K562 (cell line): ENCODE results near the gene NDUFA3. TPM values are rescaled to one million over a fixed set of nuclear protein-coding genes. Genes with fewer than 3 reads are reported as not detected.
A peak's percentile ranks its signal among the peaks of the same experiment; 100 is the strongest.

ENCODE experiments used
- ATAC-seq: fragments of 200-7000 bp; cut with Tn5 transposase; 3 replicates; pipeline ENCODE4 v1.9.1; 2020; ENCODE audit warnings: moderate library complexity
- BruUV-seq: library from RNA; stranded (reverse); fragments of 400-500 nt; replicated peaks from 2 replicates; lab custom pipeline; 2021; lab: Mats Ljungman, UMichigan
- CTCF ChIA-PET: fragments of 300-600 bp; formaldehyde crosslinking; extraction: SDS; loops from one replicate; lab custom pipeline; 2021; ENCODE audit warnings: low intra/inter-chr PET ratio; lab: Yijun Ruan, JAX
- POLR2A ChIA-PET: fragments of 300-600, 350-650 bp; sonication (Branson Sonifier 250); formaldehyde crosslinking; extraction: SDS; loops from one replicate; lab custom pipeline; 2021; ENCODE audit warnings: antibody characterized with exemption, inconsistent platforms; lab: Yijun Ruan, JAX
- DNase-seq, 4 experiments: peaks; one replicate each; pipeline versions ENCODE4 v3.0.0 to v3.0.0-alpha.2; 2011 to 2018; ENCODE audit warnings: low spot score in 3 of 4, mixed read lengths in 3 of 4; ENCODE audit errors: extremely low read depth in 1 of 4
- FAIRE-seq: peaks from 2 replicates; lab custom pipeline; 2011; peaks lifted over from hg19 to GRCh38; lab: Jason Lieb, UNC
- H2AFZ ChIP-seq: 2 replicates; pipeline ENCODE4 v1.6.0; 2011; ENCODE audit warnings: low read depth, low read length, control low read depth, inconsistent platforms
- H3K27ac ChIP-seq: fragments of 200-600 bp; 3 replicates; pipeline ENCODE4 v1.8.0; 2011; ENCODE audit warnings: low read depth, mild to moderate bottlenecking, control low read depth, inconsistent platforms, low read length, moderate library complexity, mixed read lengths; ENCODE audit errors: extremely low read depth
- H3K27me3 ChIP-seq, 2 experiments: fragments of 300-600 bp in 1 of 2; 2 replicates in 1 of 2; 3 replicates in 1 of 2; pipeline versions ENCODE4 v1.6.0 to v1.8.0; 2011; ENCODE audit warnings: inconsistent platforms in 2 of 2, low read length in 2 of 2, mild to moderate bottlenecking in 1 of 2, mixed read lengths in 1 of 2, moderate library complexity in 1 of 2; ENCODE audit not compliant: control insufficient read depth in 2 of 2, insufficient read depth in 2 of 2
- H3K36me3 ChIP-seq: fragments of 300-600 bp; 3 replicates; pipeline ENCODE4 v1.8.0; 2011; ENCODE audit warnings: mild to moderate bottlenecking, low read length, inconsistent platforms; ENCODE audit not compliant: control insufficient read depth, insufficient read depth
- H3K4me1 ChIP-seq, 2 experiments: fragments of 200-600 bp in 1 of 2; replicated peaks in 1 of 2; 2 replicates in 1 of 2; 3 replicates in 1 of 2; pipeline versions ENCODE4 v1.5.1 to v1.8.0; 2011; ENCODE audit warnings: inconsistent platforms in 2 of 2, low read length in 2 of 2, mild to moderate bottlenecking in 1 of 2, mixed read lengths in 1 of 2, moderate library complexity in 1 of 2; ENCODE audit not compliant: control insufficient read depth in 2 of 2, insufficient read depth in 2 of 2
- H3K4me2 ChIP-seq: 2 replicates; pipeline ENCODE4 v1.6.1; 2011; ENCODE audit warnings: low read length, control low read depth, inconsistent platforms, mixed read lengths; ENCODE audit not compliant: insufficient read depth
- H3K4me3 ChIP-seq: fragments of 200-600 bp; sonication (generic), shearing (Covaris generic); 2 replicates; pipeline ENCODE4 v1.5.1; 2016; ENCODE audit warnings: control low read depth, inconsistent platforms
- H3K79me2 ChIP-seq: fragments of 200-600 bp; 3 replicates; pipeline ENCODE4 v1.8.0; 2011; ENCODE audit warnings: low read length, inconsistent platforms; ENCODE audit not compliant: control insufficient read depth, insufficient read depth
- H3K9ac ChIP-seq, 2 experiments: 2 replicates each; pipeline versions ENCODE4 v1.6.0 to v1.6.1; 2011; ENCODE audit warnings: low read depth in 2 of 2, low read length in 2 of 2, control low read depth in 1 of 2, inconsistent platforms in 1 of 2, mild to moderate bottlenecking in 1 of 2, mixed read lengths in 1 of 2; ENCODE audit not compliant: insufficient read depth in 1 of 2
- H3K9me1 ChIP-seq: one replicate; pipeline ENCODE4 v1.6.0; 2011; ENCODE audit warnings: inconsistent platforms, mild to moderate bottlenecking, low read length, moderate library complexity; ENCODE audit not compliant: control insufficient read depth, insufficient read depth
- H3K9me3 ChIP-seq: replicated peaks from 2 replicates; pipeline ENCODE4 v1.5.1; 2011; ENCODE audit warnings: low read depth, low read length, inconsistent platforms; ENCODE audit not compliant: control insufficient read depth, insufficient read depth
- H4K20me1 ChIP-seq: replicated peaks from 2 replicates; pipeline ENCODE4 v1.6.1; 2011; ENCODE audit warnings: low read length, inconsistent platforms, mixed read lengths; ENCODE audit not compliant: control insufficient read depth, insufficient read depth
- AFF4 ChIP-seq: sonication (generic); formaldehyde crosslinking; IDR thresholded peaks from 2 replicates; pipeline ENCODE4 v1.8.0; 2023; ENCODE audit warnings: mild to moderate bottlenecking, missing genetic modification reagents
- MAZ ChIP-seq, 2 experiments: fragments of 450-650 bp in 1 of 2; sonication (generic) in 1 of 2; formaldehyde crosslinking; IDR thresholded peaks in 1 of 2; conservative IDR thresholded peaks in 1 of 2; 2 replicates each; pipeline versions ENCODE4 v1.4.0 to v1.5.0; 2020; ENCODE audit warnings: mild to moderate bottlenecking in 1 of 2, missing genetic modification reagents in 1 of 2
- NFE2L1 ChIP-seq: fragments of 450-650 bp; IDR thresholded peaks from 2 replicates; pipeline ENCODE4 v1.6.1; 2016; ENCODE audit warnings: missing genetic modification characterization, low read depth, mild to moderate bottlenecking, missing compliant biosample characterization, moderate library complexity, borderline replicate concordance
- ZNF668 ChIP-seq: fragments of 250-450 bp; sonication (Bioruptor Pico); IDR thresholded peaks from 2 replicates; pipeline ENCODE4 v1.8.0; 2022; ENCODE audit warnings: mild to moderate bottlenecking, inconsistent platforms
- WGBS: fragments of 100-300 bp; shearing (Covaris generic); methylation state at CpG from one replicate; pipeline ENCODE4 v1.1.6; 2016; ENCODE audit warnings: low coverage, mixed read lengths; ENCODE audit not compliant: insufficient coverage; ENCODE audit errors: missing lambda C conversion rate; 5-methylcytosine and 5-hydroxymethylcytosine counted together
- in situ Hi-C: fragments of 300-500 bp; cut with MboI; formaldehyde crosslinking; loops from 4 replicates; pipeline ENCODE4 v1.15.0; 2018; ENCODE audit warnings: inconsistent platforms, mixed read lengths
- intact Hi-C: fragments of 100-400 bp; cut with micrococcal nuclease; formaldehyde crosslinking; loops from 2 replicates; pipeline ENCODE4 v1.14.2; 2022
- polyA plus RNA-seq, 8 experiments: library from polyadenylated mRNA; depleted of rRNA in 4 of 8; stranded (reverse) in 5 of 8; unstranded in 3 of 8; fragments of >200 nt; fragmentation: Nextera tagmentation in 2 of 8; fragmentation: Illumina TruSeq in 1 of 8; extraction: Ambion mirVana in 2 of 8; extraction: Trizol in 1 of 8; gene quantifications; 2 replicates each; pipeline versions ENCODE4 v1.2.1 to v1.2.3, GENCODE V29; 2011 to 2014; ENCODE audit warnings: inconsistent platforms in 1 of 8, missing spikeins in 1 of 8
- total RNA-seq, 7 experiments: library from RNA; depleted of rRNA in 6 of 7; stranded (reverse); fragments of >200 nt in 6 of 7; fragmentation: Illumina TruSeq in 2 of 7; extraction: Trizol in 2 of 7; gene quantifications; 2 replicates each; pipeline versions ENCODE4 v1.2.1 to v1.2.3, GENCODE V29; 2011 to 2021; ENCODE audit warnings: low replicate concordance in 1 of 7

The NDUFA3 gene
- total and polyA plus RNA-seq, 9 of the 15 experiments (the other 6 are each of a cell fraction or from before 2014, with no cell fraction given), result 39.2 to 279 (median 138) TPM

GRCh38 chr19:54063350-54064116, 39.1 kb upstream of the NDUFA3 start, which contains the start of gene VSTM1:
TSS of gene VSTM1 (minus strand) at chr19:54063897. CDS start at chr19:54063777, 120 bp downstream.
- POLR2A ChIA-PET, result interaction anchor here (0.6 kb wide), 1 partner anchor 58 kb away, joined by 3 read pairs; no protein-coding TSS in a partner anchor
- Histone ChIP-seq H3K27ac (no peak within 1 kb of the TSS), H3K4me3 (no peak within 1 kb of the TSS), H3K36me3 (no peaks in the 10 kb centered on the region), H3K9ac (0 out of 4 replicates have a peak within 1 kb of the TSS, but pooled peaks of 1 of the 2 experiments have one; percentile 17), H3K27me3 (peaks cover 28 to 73% of the 10 kb centered on the region in 2 experiments), H3K4me1 (no peaks in the 10 kb centered on the region; a peak in 1 of 5 replicates), H3K9me1 (no peaks in the 10 kb centered on the region), H4K20me1 (no peaks in the 10 kb centered on the region), H3K4me2 (no peak within 1 kb of the TSS)
- 5% methylated on average over 34 of the region's 34 CpGs for WGBS
- intact Hi-C loops, result no loop called here
- peak in 3 of 4 experiments; percentile 3 to 5 (median 3) for DNase-seq
- TF ChIP-seq AFF4 (CRISPR knock-in tag) (no peak), NFE2L1 (tag) (no peak), ZNF668 (CRISPR knock-in tag) (no peak), MAZ (CRISPR knock-in tag; conservative IDR thresholded peaks at IDR 0.05 in 1 of 2, IDR thresholded peaks at IDR 0.05 in 1 of 2) (no peak)
- TF ChIP-seq, all 486 proteins: peak for 0
- no TSS peak for BruUV-seq
- Histone ChIP-seq H3K9me3 (no peaks in the 10 kb centered on the region), H2AFZ (no peak within 1 kb of the TSS), H3K79me2 (no peaks in the 10 kb centered on the region)
- FAIRE-seq (no peak), ATAC-seq (no peak)
- in situ Hi-C loops, result no loop called here
- CTCF ChIA-PET, result no interaction called here
